Skeletal muscle satellite cell (primary cell): ENCODE results near the gene COPG2. TPM values are rescaled to one million over a fixed set of nuclear protein-coding genes. Genes with fewer than 3 reads are reported as not detected.
A peak's percentile ranks its signal among the peaks of the same experiment; 100 is the strongest.
"Not testable (repeated sequence)": the region's sequence is repeated elsewhere in the genome, so short reads cannot be mapped to it uniquely, and the experiment has no call there.

ENCODE experiments used
- H3K27me3 ChIP-seq: 2 replicates; pipeline ENCODE4 v1.7.0; 2013; ENCODE audit warnings: low read length; ENCODE audit not compliant: control insufficient read depth, insufficient read depth
- H3K36me3 ChIP-seq: 2 replicates; pipeline ENCODE4 v1.7.0; 2013; ENCODE audit warnings: mild to moderate bottlenecking, control low read depth, low read length; ENCODE audit not compliant: insufficient read depth
- H3K4me1 ChIP-seq: 2 replicates; pipeline ENCODE4 v1.7.0; 2013; ENCODE audit warnings: low read length; ENCODE audit not compliant: control insufficient read depth, insufficient read depth
- H3K4me2 ChIP-seq: 2 replicates; pipeline ENCODE4 v1.7.0; 2013; ENCODE audit warnings: mild to moderate bottlenecking, low read length
- H3K4me3 ChIP-seq: 2 replicates; pipeline ENCODE4 v1.7.0; 2013; ENCODE audit warnings: low read length
- H3K9ac ChIP-seq: 2 replicates; pipeline ENCODE4 v1.7.0; 2013; ENCODE audit warnings: mild to moderate bottlenecking, low read depth, low read length, moderate library complexity
- H3K9me3 ChIP-seq: replicated peaks from 2 replicates; pipeline ENCODE4 v1.7.0; 2013; ENCODE audit warnings: mild to moderate bottlenecking, control low read depth, low read length
- total RNA-seq: library from RNA; depleted of rRNA; stranded (reverse); fragments of >200 nt; gene quantifications from 2 replicates; pipeline ENCODE4 v1.2.3, GENCODE V29; 2012; rRNA removed

Gene COPG2, protein sequence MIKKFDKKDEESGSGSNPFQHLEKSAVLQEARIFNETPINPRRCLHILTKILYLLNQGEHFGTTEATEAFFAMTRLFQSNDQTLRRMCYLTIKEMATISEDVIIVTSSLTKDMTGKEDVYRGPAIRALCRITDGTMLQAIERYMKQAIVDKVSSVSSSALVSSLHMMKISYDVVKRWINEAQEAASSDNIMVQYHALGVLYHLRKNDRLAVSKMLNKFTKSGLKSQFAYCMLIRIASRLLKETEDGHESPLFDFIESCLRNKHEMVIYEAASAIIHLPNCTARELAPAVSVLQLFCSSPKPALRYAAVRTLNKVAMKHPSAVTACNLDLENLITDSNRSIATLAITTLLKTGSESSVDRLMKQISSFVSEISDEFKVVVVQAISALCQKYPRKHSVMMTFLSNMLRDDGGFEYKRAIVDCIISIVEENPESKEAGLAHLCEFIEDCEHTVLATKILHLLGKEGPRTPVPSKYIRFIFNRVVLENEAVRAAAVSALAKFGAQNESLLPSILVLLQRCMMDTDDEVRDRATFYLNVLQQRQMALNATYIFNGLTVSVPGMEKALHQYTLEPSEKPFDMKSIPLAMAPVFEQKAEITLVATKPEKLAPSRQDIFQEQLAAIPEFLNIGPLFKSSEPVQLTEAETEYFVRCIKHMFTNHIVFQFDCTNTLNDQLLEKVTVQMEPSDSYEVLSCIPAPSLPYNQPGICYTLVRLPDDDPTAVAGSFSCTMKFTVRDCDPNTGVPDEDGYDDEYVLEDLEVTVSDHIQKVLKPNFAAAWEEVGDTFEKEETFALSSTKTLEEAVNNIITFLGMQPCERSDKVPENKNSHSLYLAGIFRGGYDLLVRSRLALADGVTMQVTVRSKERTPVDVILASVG
- 27.9 and 29.7 TPM in 2 replicates for total RNA-seq

- no peaks in the 10 kb centered on the region for H3K4me1 ChIP-seq
- H3K4me3 ChIP-seq, result peak within 1 kb of the TSS; percentile 89
- H3K9ac ChIP-seq, result peak within 1 kb of the TSS; percentile 87
- H3K36me3 ChIP-seq, result no peaks in the 10 kb centered on the region
- H3K27me3 ChIP-seq, result peaks cover 9% of the 10 kb centered on the region
- H3K9me3 ChIP-seq, result no peaks in the 10 kb centered on the region
- peak within 1 kb of the TSS; percentile 94 for H3K4me2 ChIP-seq
Observed at GRCh38 chr7:130668258-130669084, at the start of gene COPG2. COPG2 (minus strand) TSS chr7:130668748; CDS start chr7:130668668, 80 bp downstream.

DNA sequence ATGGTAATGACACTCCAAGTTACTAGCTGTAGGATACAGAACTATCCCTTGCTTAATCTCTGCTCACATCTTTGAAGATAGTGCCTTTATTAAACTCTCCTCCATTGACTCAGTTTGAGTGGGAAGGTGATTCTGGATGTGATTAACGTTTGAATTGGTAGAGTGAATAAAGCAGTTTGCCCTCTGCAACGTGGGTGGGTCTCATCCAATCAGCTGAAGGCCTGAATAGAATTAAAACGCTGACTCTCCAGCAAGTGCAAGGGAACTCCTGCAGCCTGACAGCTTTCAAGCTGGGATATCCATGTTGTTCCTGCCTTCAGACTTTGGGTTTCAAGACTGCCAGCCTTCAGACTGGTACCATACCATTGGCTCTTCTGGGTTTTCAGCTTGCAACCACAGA, 43.9 kb upstream of the COPG2 start:
- Histone ChIP-seq H3K27me3 (peaks cover 57% of the 10 kb centered on the region), H3K9ac (no peak overlapping the region), H3K4me3 (no peak overlapping the region), H3K9me3 (no peaks in the 10 kb centered on the region), H3K4me1 (no peaks in the 10 kb centered on the region), H3K4me2 (no peak overlapping the region), H3K36me3 (no peaks in the 10 kb centered on the region)

DNA sequence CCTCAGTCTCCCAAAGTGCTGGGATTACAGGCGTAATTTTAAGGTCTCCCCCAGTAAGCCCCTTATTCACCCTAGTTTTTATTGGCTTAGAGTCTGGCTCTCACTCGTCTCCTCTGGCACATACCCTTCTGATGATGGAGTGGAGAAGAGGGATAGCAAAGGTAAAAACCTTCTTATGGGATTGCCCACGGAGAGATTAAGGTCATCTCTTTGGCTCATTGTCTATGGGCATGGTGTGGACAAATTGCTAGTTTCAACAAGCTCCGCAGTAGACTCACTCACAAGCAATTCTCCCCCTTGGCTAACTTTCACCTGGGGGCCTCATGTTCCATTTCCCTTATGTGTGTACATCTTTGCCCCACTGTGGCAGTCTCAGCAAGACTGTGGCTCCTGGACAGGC, 40.2 kb upstream of the COPG2 start:
- Histone ChIP-seq H3K9ac (no peak overlapping the region), H3K9me3 (peaks cover 6% of the 10 kb centered on the region), H3K4me3 (no peak overlapping the region), H3K4me1 (no peaks in the 10 kb centered on the region), H3K4me2 (no peak overlapping the region), H3K36me3 (no peaks in the 10 kb centered on the region), H3K27me3 (peaks cover 46% of the 10 kb centered on the region)

DNA sequence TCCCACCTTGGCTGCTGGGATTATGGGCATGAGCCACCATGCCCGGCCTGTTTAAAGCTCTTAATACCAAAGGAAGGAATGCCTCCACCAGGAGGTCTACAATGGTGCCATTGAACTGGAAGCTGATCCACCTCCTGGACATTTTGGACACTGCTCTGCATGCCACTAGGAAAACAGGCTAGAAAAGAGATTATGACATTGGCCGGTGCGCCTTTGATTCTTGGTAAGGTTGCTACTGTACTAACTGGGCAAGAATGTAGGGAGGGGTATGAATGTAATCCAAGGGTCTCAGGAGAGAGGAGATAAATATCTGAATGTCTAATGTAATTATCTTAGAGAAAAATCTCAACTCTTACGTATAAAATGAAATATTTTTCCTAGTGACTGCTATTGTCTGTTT, 39.5 kb upstream of the COPG2 start:
- no peak overlapping the region for H3K9ac ChIP-seq
- no peak overlapping the region for H3K4me2 ChIP-seq
- H3K9me3 ChIP-seq, result peaks cover 6% of the 10 kb centered on the region
- H3K4me3 ChIP-seq, result no peak overlapping the region
- H3K4me1 ChIP-seq, result no peaks in the 10 kb centered on the region
- no peaks in the 10 kb centered on the region for H3K36me3 ChIP-seq
- H3K27me3 ChIP-seq, result peaks cover 43% of the 10 kb centered on the region

DNA sequence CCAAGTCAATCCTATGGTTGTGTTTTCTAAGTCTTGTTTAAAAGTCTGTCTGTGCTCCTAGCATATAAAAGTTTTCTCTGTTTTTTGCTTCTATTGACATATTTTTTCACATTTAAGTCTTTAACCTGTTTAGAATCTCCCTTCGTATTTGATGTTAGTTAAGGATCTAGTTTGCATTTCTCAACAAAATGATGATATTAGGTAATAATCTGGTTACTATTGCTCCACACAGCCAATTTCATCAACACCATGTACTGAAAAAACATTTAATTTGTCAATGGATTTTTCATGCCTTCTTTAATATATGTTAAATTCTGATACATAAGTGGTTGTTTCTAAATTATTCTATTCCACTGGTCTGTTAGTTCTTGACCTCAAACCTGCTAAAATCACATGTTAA, 35.3 kb upstream of the COPG2 start:
- Histone ChIP-seq H3K4me3 (no peak overlapping the region), H3K4me1 (no peaks in the 10 kb centered on the region), H3K9ac (no peak overlapping the region), H3K27me3 (peaks cover 37% of the 10 kb centered on the region), H3K4me2 (no peak overlapping the region), H3K36me3 (no peaks in the 10 kb centered on the region), H3K9me3 (peaks cover 6% of the 10 kb centered on the region)

DNA sequence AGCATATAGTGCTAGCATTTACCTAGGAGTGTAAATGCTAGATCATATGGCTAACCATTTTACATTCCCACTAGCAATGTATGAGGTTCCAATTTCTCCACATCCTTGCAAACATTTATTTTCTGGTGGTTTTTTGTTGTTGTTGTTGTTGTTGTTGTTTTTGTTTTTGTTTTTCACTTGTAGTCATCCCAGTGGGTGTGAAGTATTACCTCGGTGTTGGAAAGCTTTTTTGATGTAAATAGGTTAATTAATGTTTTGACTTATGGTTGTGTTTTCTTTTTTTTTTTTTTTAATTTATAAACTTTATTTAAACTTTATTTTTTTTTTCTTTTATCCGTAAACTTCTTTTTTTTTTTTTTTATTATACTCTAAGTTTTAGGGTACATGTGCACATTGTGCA, 33.1 kb upstream of the COPG2 start:
- H3K9ac ChIP-seq, result no peak overlapping the region
- H3K36me3 ChIP-seq, result no peaks in the 10 kb centered on the region
- peaks cover 3% of the 10 kb centered on the region for H3K9me3 ChIP-seq
- no peak overlapping the region for H3K4me3 ChIP-seq
- H3K4me1 ChIP-seq, result no peaks in the 10 kb centered on the region
- H3K27me3 ChIP-seq, result peaks cover 32% of the 10 kb centered on the region
- no peak overlapping the region for H3K4me2 ChIP-seq

- H3K4me2 ChIP-seq, result no peak overlapping the region
- H3K27me3 ChIP-seq, result peaks cover 26% of the 10 kb centered on the region
- H3K4me3 ChIP-seq, result no peak overlapping the region
- H3K36me3 ChIP-seq, result no peaks in the 10 kb centered on the region
- H3K9me3 ChIP-seq, result no peaks in the 10 kb centered on the region
- no peaks in the 10 kb centered on the region for H3K4me1 ChIP-seq
- H3K9ac ChIP-seq, result no peak overlapping the region
Observed at GRCh38 chr7:130700760-130701159, 32.2 kb upstream of the COPG2 start.

DNA sequence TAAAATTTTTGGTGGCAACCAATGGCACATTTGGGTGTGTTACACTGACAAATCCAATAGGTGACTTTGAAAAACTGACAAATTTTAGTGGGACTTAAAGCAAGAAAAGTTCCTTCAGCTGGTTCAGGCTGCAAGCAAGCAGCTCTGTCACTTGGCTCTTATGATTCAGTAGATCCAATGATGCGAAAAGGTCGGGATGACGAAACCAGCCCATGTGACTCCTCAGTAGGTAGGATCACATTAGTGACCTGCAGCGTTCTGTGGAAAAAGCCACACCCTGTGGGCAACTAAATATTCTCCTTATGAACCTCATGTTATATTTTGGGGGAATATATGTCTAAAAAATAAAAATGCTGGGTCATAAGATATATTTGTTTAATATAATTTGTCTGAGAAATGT, 31.1 kb upstream of the COPG2 start:
- Histone ChIP-seq H3K4me2 (no peak overlapping the region), H3K4me1 (no peaks in the 10 kb centered on the region), H3K9ac (no peak overlapping the region), H3K9me3 (no peaks in the 10 kb centered on the region), H3K27me3 (peaks cover 26% of the 10 kb centered on the region), H3K36me3 (no peaks in the 10 kb centered on the region), H3K4me3 (no peak overlapping the region)

- no peaks in the 10 kb centered on the region for H3K36me3 ChIP-seq
- H3K4me1 ChIP-seq, result no peaks in the 10 kb centered on the region
- H3K27me3 ChIP-seq, result peaks cover 26% of the 10 kb centered on the region
- no peak overlapping the region for H3K4me3 ChIP-seq
- no peak overlapping the region for H3K9ac ChIP-seq
- H3K9me3 ChIP-seq, result no peaks in the 10 kb centered on the region
- no peak overlapping the region for H3K4me2 ChIP-seq
Observed at GRCh38 chr7:130697820-130698219, 29.3 kb upstream of the COPG2 start.

GRCh38 chr7:130695840-130696239, 27.3 kb upstream of the COPG2 start:
- Histone ChIP-seq H3K9ac (no peak overlapping the region), H3K36me3 (no peaks in the 10 kb centered on the region), H3K4me3 (no peak overlapping the region), H3K27me3 (peaks cover 22% of the 10 kb centered on the region), H3K9me3 (no peaks in the 10 kb centered on the region), H3K4me2 (no peak overlapping the region), H3K4me1 (no peaks in the 10 kb centered on the region)

DNA sequence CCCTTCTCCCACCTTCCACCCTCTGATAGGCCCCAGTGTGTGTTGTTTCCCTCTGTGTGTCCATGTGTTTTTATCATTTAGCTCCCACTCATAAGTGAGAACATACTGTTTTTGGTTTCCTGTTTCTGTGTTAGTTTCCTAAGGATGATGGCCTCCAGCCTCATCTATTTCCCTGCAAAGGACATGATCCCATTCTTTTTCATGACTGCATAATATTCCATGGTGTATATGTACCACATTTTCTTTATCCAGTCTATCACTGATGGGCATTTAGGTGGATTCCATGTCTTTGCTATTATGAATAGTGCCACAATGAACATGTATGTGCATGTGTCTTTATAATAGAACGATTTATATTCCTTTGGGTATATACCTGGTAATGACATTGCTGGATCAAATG, 23.8 kb upstream of the COPG2 start:
- H3K4me2 ChIP-seq, H3K36me3 ChIP-seq, H3K9ac ChIP-seq, H3K9me3 ChIP-seq, H3K4me3 ChIP-seq, H3K4me1 ChIP-seq: not testable (repeated sequence)
- H3K27me3 ChIP-seq, result peaks cover 13% of the 10 kb centered on the region
